ENCODE measurements around the gene PGAM5. TPM values are rescaled to one million over a fixed set of nuclear protein-coding genes. Genes with fewer than 3 reads are reported as not detected.

Gene PGAM5
- total RNA-seq, 1 experiment from 2014 or later = 78.1 TPM

DNA sequence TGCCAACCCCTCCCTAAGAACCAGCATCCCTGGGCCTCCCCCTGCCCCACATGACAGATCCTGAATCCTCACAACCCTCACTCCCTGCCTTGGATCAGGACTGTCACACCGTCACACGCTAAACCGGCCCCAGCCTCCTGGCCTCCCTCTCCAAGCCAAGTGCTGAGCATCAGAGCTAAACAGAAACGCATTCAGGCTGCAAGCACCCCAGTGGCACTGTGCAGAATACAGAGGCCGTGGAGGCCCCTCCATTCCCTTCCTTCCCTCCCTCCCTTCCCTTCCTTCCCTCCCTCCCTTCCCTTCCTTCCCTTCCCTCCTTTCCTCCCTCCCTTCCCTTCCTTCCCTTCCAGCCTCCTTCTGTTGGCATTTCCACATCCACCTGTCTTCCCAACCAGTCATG is 36.1 kb upstream of the PGAM5 start:
- ChIA-PET POLR2A (no interaction called here), CTCF (no interaction called here)
- Mint-ChIP-seq H3K36me3 (ENCODE audit: insufficient read depth, unreplicated experiment) (peaks cover 91% of the 10 kb centered on the region), H3K27ac (ENCODE audit: unreplicated experiment) (no peak overlapping the region), H3K4me1 (ENCODE audit: low read depth, unreplicated experiment) (no peaks in the 10 kb centered on the region), H3K27me3 (ENCODE audit: insufficient read depth, unreplicated experiment) (no peaks in the 10 kb centered on the region), H3K4me3 (ENCODE audit: unreplicated experiment) (no peak overlapping the region), H3K9me3 (ENCODE audit: unreplicated experiment) (no peaks in the 10 kb centered on the region)
- TF ChIP-seq CTCF (IDR thresholded peaks at IDR 0.05; ENCODE audit: insufficient read depth in 1 of 2, low read depth in 1 of 2, low read length in 1 of 2, severe bottlenecking in 1 of 2, unreplicated experiment in 1 of 2) = no peak
- Histone ChIP-seq H3K4me3 (ENCODE audit: low read depth, low read length) (no peak overlapping the region), H3K27me3 (replicated peaks; ENCODE audit: control insufficient read depth, insufficient read depth, low read length) (no peaks in the 10 kb centered on the region), H3K4me1 (no peaks in the 10 kb centered on the region), H3K36me3 (ENCODE audit: control insufficient read depth, insufficient read depth, low read length) (peaks cover 2% of the 10 kb centered on the region), H3K9me3 (no peaks in the 10 kb centered on the region)
- no TSS peak for BruUV-seq (replicated peaks)
- intact Hi-C loops (cut with micrococcal nuclease; ENCODE audit: unreplicated experiment) = no loop called here
- DNase-seq = no peak

GRCh38 chr12:132675757-132676432 is 34.7 kb upstream of the PGAM5 start:
- H3K4me3 ChIP-seq (ENCODE audit: low read depth, low read length) = no peak overlapping the region
- Mint-ChIP-seq H3K4me1 (ENCODE audit: low read depth, unreplicated experiment) (no peaks in the 10 kb centered on the region), H3K36me3 (ENCODE audit: insufficient read depth, unreplicated experiment) (peaks cover 90% of the 10 kb centered on the region), H3K4me3 (ENCODE audit: unreplicated experiment) (no peak overlapping the region), H3K27me3 (ENCODE audit: insufficient read depth, unreplicated experiment) (no peaks in the 10 kb centered on the region), H3K27ac (ENCODE audit: unreplicated experiment) (no peak overlapping the region), H3K9me3 (ENCODE audit: unreplicated experiment) (no peaks in the 10 kb centered on the region)
- intact Hi-C loops (cut with micrococcal nuclease; ENCODE audit: unreplicated experiment) = no loop called here
- TF ChIP-seq CTCF (IDR thresholded peaks at IDR 0.05; ENCODE audit: insufficient read depth in 1 of 2, low read depth in 1 of 2, low read length in 1 of 2, severe bottlenecking in 1 of 2, unreplicated experiment in 1 of 2) = no peak
- no peaks in the 10 kb centered on the region for H3K9me3 ChIP-seq
- ChIA-PET POLR2A (no interaction called here), CTCF (no interaction called here)
- no peak for DNase-seq
- H3K27me3 ChIP-seq (replicated peaks; ENCODE audit: control insufficient read depth, insufficient read depth, low read length) = no peaks in the 10 kb centered on the region
- BruUV-seq (replicated peaks) = no TSS peak
- H3K36me3 ChIP-seq (ENCODE audit: control insufficient read depth, insufficient read depth, low read length) = peaks cover 2% of the 10 kb centered on the region
- no peaks in the 10 kb centered on the region for H3K4me1 ChIP-seq

DNA sequence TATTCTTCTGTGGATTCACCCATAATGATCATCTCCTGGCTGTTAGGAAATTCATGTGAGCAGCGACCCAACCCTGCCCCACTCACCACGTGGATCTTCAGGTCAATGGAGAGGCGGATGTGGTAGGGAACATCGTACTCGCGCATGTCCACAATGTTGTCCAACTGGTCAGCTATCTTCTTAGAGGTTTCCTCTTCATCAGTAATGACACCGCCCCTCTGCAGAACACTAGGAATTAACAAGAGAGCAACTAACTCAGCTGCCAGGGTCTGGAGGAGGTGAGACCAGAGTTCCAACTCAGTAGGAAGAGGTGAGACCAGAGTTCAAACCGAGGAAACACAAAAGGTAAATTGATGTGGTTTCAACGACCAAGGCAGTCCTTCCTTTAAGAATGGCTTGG is 33.1 kb upstream of the PGAM5 start:
- no peaks in the 10 kb centered on the region for H3K27me3 ChIP-seq (replicated peaks; ENCODE audit: control insufficient read depth, insufficient read depth, low read length)
- no peaks in the 10 kb centered on the region for H3K27me3 Mint-ChIP-seq (ENCODE audit: insufficient read depth, unreplicated experiment)
- ChIA-PET CTCF (no interaction called here), POLR2A (no interaction called here)
- intact Hi-C loops (cut with micrococcal nuclease; ENCODE audit: unreplicated experiment) = no loop called here
- no peak for DNase-seq
- no peaks in the 10 kb centered on the region for H3K9me3 Mint-ChIP-seq (ENCODE audit: unreplicated experiment)
- TF ChIP-seq CTCF (IDR thresholded peaks at IDR 0.05; ENCODE audit: insufficient read depth in 1 of 2, low read depth in 1 of 2, low read length in 1 of 2, severe bottlenecking in 1 of 2, unreplicated experiment in 1 of 2) = no peak
- no peak overlapping the region for H3K27ac Mint-ChIP-seq (ENCODE audit: unreplicated experiment)
- H3K4me3 ChIP-seq (ENCODE audit: low read depth, low read length) = no peak overlapping the region
- H3K4me1 Mint-ChIP-seq (ENCODE audit: low read depth, unreplicated experiment) = no peaks in the 10 kb centered on the region
- peaks cover 2% of the 10 kb centered on the region for H3K36me3 ChIP-seq (ENCODE audit: control insufficient read depth, insufficient read depth, low read length)
- peaks cover 79% of the 10 kb centered on the region for H3K36me3 Mint-ChIP-seq (ENCODE audit: insufficient read depth, unreplicated experiment)
- BruUV-seq (replicated peaks) = no TSS peak
- H3K4me3 Mint-ChIP-seq (ENCODE audit: unreplicated experiment) = no peak overlapping the region
- no peaks in the 10 kb centered on the region for H3K9me3 ChIP-seq
- H3K4me1 ChIP-seq = no peaks in the 10 kb centered on the region
